Measurements from ENCODE around the gene STAT3. TPM values are rescaled to one million over a fixed set of nuclear protein-coding genes. Genes with fewer than 3 reads are reported as not detected.
"Not testable (repeated sequence)": the region's sequence is repeated elsewhere in the genome, so short reads cannot be mapped to it uniquely, and the experiment has no call there.

Gene STAT3
- total RNA-seq, 1 donor from 2014 or later, result 181 TPM

GRCh38 chr17:42306385-42306667, 81.9 kb downstream of the STAT3 start:
- Histone ChIP-seq H3K27me3 (no peaks in the 10 kb centered on the region), H3K27ac (no peak overlapping the region), H3K4me3 (no peak overlapping the region), H3K36me3 (peaks cover 59 to 95% of the 10 kb centered on the region in 2 donors), H3K4me1 (peaks cover 0 to 1% of the 10 kb centered on the region in 2 donors), H3K9me3 (no peaks in the 10 kb centered on the region)
- no peak for DNase-seq (ENCODE audit: low spot score in 2 of 2)
- intact Hi-C loops (cut with DNase I), result no loop called here
- TF ChIP-seq CTCF (IDR thresholded peaks at IDR 0.05), result no peak

- Histone ChIP-seq H3K27ac (no peak overlapping the region), H3K36me3 (peaks cover 65 to 97% of the 10 kb centered on the region in 2 donors), H3K4me3 (no peak overlapping the region), H3K9me3 (no peaks in the 10 kb centered on the region), H3K4me1 (no peaks in the 10 kb centered on the region), H3K27me3 (no peaks in the 10 kb centered on the region)
- DNase-seq (ENCODE audit: low spot score in 2 of 2), result no peak
- TF ChIP-seq CTCF (IDR thresholded peaks at IDR 0.05), result no peak
- intact Hi-C loops (cut with DNase I), result no loop called here
Measured at GRCh38 chr17:42305543-42306384, 82.5 kb downstream of the STAT3 start.

DNA sequence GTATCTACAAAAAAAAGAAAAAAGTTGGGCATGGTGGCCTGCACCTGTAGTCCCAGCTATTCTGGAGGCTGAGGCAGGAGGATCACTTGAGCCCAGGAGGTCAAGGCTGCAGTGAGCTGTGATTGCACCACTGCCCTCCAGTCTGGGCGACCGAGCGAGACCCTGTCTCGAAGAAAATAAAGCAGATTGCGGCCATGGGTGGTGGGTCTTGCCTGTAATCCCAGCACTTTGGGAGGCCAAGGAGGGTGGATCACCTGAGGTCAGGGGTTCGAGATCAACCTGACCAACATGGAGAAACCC, 83.3 kb downstream of the STAT3 start:
- H3K4me3 ChIP-seq; H3K4me1 ChIP-seq; H3K27me3 ChIP-seq; H3K9me3 ChIP-seq; intact Hi-C loops (cut with DNase I); DNase-seq (ENCODE audit: low spot score in 2 of 2); H3K27ac ChIP-seq: not testable (repeated sequence)
- H3K36me3 ChIP-seq, result peaks cover 69 to 91% of the 10 kb centered on the region in 2 donors

DNA sequence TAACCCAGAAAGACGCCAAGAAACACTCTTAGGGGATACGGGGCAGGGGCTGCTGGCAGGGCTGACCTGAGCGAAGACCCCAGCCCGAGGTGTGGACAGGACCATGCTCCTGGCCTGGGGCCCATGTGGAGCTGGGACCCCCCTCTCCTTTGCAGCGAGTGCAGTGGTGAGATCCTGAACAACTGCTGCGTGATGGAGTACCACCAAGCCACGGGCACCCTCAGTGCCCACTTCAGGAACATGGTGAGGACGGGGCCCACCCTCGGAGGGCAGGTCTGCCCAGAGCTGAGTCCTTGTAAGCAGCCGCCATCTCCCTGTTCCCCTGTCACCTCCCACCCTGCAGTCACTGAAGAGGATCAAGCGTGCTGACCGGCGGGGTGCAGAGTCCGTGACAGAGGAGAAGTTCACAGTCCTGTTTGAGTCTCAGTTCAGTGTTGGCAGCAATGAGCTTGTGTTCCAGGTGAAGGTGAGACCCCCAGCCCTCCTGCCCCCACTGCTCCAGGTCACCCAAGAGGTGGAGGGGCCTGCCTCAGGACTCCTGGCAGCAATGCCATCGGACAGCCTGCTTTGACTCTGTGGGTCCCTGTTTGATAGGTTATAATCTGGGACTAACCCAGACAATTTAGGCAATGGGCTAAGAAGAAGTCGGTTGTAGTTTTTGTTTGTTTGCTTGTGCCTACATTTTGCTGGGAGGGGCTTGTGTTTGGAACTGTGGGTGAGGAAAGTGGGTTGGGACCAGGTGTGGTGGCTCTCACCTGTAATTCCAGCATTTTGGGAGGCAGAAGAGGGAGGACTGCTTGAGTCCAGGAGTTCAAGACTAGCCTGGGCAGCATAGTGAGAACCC, 83.8 kb downstream of the STAT3 start:
- Histone ChIP-seq H3K4me1 (no peaks in the 10 kb centered on the region), H3K36me3 (peaks cover 71 to 87% of the 10 kb centered on the region in 2 donors), H3K27me3 (no peaks in the 10 kb centered on the region), H3K9me3 (no peaks in the 10 kb centered on the region), H3K4me3 (no peak overlapping the region), H3K27ac (no peak overlapping the region)
- DNase-seq (ENCODE audit: low spot score in 2 of 2), result no peak
- intact Hi-C loops (cut with DNase I), result no loop called here
- TF ChIP-seq CTCF (IDR thresholded peaks at IDR 0.05), result no peak

GRCh38 chr17:42303694-42304093, 84.5 kb downstream of the STAT3 start:
- Histone ChIP-seq H3K9me3 (no peaks in the 10 kb centered on the region), H3K4me3 (no peak overlapping the region), H3K27ac (no peak overlapping the region), H3K27me3 (no peaks in the 10 kb centered on the region), H3K4me1 (no peaks in the 10 kb centered on the region), H3K36me3 (peaks cover 67 to 86% of the 10 kb centered on the region in 2 donors)
- no peak for TF ChIP-seq CTCF (IDR thresholded peaks at IDR 0.05)
- intact Hi-C loops (cut with DNase I), result no loop called here
- no peak for DNase-seq (ENCODE audit: low spot score in 2 of 2)

- no peaks in the 10 kb centered on the region for H3K27me3 ChIP-seq
- H3K4me1 ChIP-seq, result no peaks in the 10 kb centered on the region
- TF ChIP-seq CTCF (IDR thresholded peaks at IDR 0.05), result no peak
- no peaks in the 10 kb centered on the region for H3K9me3 ChIP-seq
- no peak for DNase-seq (ENCODE audit: low spot score in 2 of 2)
- no peak overlapping the region for H3K27ac ChIP-seq
- peaks cover 55 to 74% of the 10 kb centered on the region in 2 donors for H3K36me3 ChIP-seq
- H3K4me3 ChIP-seq, result no peak overlapping the region
- intact Hi-C loops (cut with DNase I), result no loop called here
Measured at GRCh38 chr17:42301022-42301421, 87.2 kb downstream of the STAT3 start.

GRCh38 chr17:42299913-42300312, 88.3 kb downstream of the STAT3 start:
- H3K27ac ChIP-seq; H3K27me3 ChIP-seq; H3K4me3 ChIP-seq; H3K9me3 ChIP-seq; DNase-seq (ENCODE audit: low spot score in 2 of 2); intact Hi-C loops (cut with DNase I); H3K4me1 ChIP-seq: not testable (repeated sequence)
- peaks cover 52 to 75% of the 10 kb centered on the region in 2 donors for H3K36me3 ChIP-seq

DNA sequence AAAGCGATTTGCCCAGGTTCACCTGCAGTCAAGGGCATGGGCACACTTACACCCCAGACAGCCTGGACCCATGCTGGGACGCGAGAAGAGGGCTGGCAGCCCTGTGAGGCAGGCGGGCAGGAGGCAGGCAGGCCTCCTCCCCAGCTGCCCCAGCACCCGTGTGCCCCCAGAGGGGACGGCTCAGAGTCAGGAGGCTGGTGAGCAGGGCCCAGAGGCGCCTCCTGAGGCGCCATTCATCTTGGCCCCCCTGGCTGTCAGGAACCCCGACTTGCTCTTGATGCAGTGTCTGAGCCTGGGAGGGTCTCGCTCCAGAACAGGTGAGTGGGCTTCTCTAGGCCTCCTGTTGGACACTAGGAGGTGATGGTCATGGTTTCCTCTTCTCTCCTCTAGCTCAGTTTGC, 88.9 kb downstream of the STAT3 start:
- intact Hi-C loops (cut with DNase I); H3K27ac ChIP-seq; H3K27me3 ChIP-seq; H3K4me1 ChIP-seq; H3K4me3 ChIP-seq; DNase-seq (ENCODE audit: low spot score in 2 of 2); H3K9me3 ChIP-seq: not testable (repeated sequence)
- peaks cover 52 to 71% of the 10 kb centered on the region in 2 donors for H3K36me3 ChIP-seq

GRCh38 chr17:42297775-42298174, 90.5 kb downstream of the STAT3 start:
- H3K36me3 ChIP-seq, result peaks cover 45 to 56% of the 10 kb centered on the region in 2 donors
- H3K4me3 ChIP-seq; H3K9me3 ChIP-seq; H3K27ac ChIP-seq; DNase-seq (ENCODE audit: low spot score in 2 of 2); H3K4me1 ChIP-seq; intact Hi-C loops (cut with DNase I); H3K27me3 ChIP-seq: not testable (repeated sequence)
